Fibroblast of pulmonary artery (primary cell): ENCODE results near the gene LDLR.
"Not testable (repeated sequence)": the region's sequence is repeated elsewhere in the genome, so short reads cannot be mapped to it uniquely, and the experiment has no call there.

Experiments
- DNase-seq: peaks from one replicate; pipeline ENCODE4 v3.0.0-alpha.2; 2010; ENCODE audit warnings: low read depth
- H3K4me3 ChIP-seq: replicated peaks from 2 replicates; pipeline ENCODE4 v1.5.1; 2011; ENCODE audit warnings: low read depth, mild to moderate bottlenecking, control low read depth, low read length, moderate library complexity
- CTCF ChIP-seq: IDR thresholded peaks from 2 replicates; pipeline ENCODE4 v1.5.1; 2011; ENCODE audit warnings: mild to moderate bottlenecking, control low read depth, low read length, inconsistent platforms; ENCODE audit errors: missing control alignments

LDLR gene

GRCh38 chr19:11113140-11113708 lies 24.0 kb downstream of the LDLR start:
- TF ChIP-seq CTCF = no peak
- no peak overlapping the region for H3K4me3 ChIP-seq

GRCh38 chr19:11115042-11115441 lies 25.8 kb downstream of the LDLR start:
- H3K4me3 ChIP-seq = no peak overlapping the region
- TF ChIP-seq CTCF = no peak
- DNase-seq = no peak

More at GRCh38 chr19:11113140-11113708, 24.0 kb downstream of the LDLR start:
- no peak for DNase-seq

GRCh38 chr19:11115895-11116446 lies 26.7 kb downstream of the LDLR start:
- TF ChIP-seq CTCF = no peak
- DNase-seq = no peak

GRCh38 chr19:11116507-11116906 lies 27.2 kb downstream of the LDLR start:
- no peak overlapping the region for H3K4me3 ChIP-seq
- TF ChIP-seq CTCF = no peak
- no peak for DNase-seq

More at GRCh38 chr19:11115895-11116446, 26.7 kb downstream of the LDLR start:
- no peak overlapping the region for H3K4me3 ChIP-seq

- H3K4me3 ChIP-seq, DNase-seq: not testable (repeated sequence)
These were observed 32.7 kb downstream of the LDLR start for GRCh38 chr19:11121963-11122362.

- no peak overlapping the region for H3K4me3 ChIP-seq
- TF ChIP-seq CTCF = no peak
- no peak for DNase-seq
These were observed 33.9 kb downstream of the LDLR start for GRCh38 chr19:11123114-11123513.

GRCh38 chr19:11124157-11124556 lies 34.9 kb downstream of the LDLR start:
- H3K4me3 ChIP-seq, DNase-seq: not testable (repeated sequence)

GRCh38 chr19:11125994-11126685 lies 36.9 kb downstream of the LDLR start:
- no peak overlapping the region for H3K4me3 ChIP-seq
- TF ChIP-seq CTCF = peak; percentile 73
- peak; percentile 80 for DNase-seq
